Fibroblast of mammary gland (primary cell): ENCODE data around the gene BTRC.

Source experiments
- DNase-seq: peaks from one replicate; pipeline ENCODE4 v3.0.0-alpha.2; 2010; ENCODE audit warnings: low read depth
- H3K4me3 ChIP-seq: 2 replicates; pipeline ENCODE4 v1.5.1; 2011; ENCODE audit warnings: low read depth, mild to moderate bottlenecking, low read length, moderate library complexity; ENCODE audit not compliant: control insufficient read depth
- TF ChIP-seq, protein P1 (sequence below): conservative IDR thresholded peaks from 2 replicates; pipeline ENCODE4 v1.5.1; 2011; ENCODE audit warnings: low read depth, low read length, inconsistent platforms; ENCODE audit not compliant: control insufficient read depth, insufficient read depth

The BTRC gene

DNA sequence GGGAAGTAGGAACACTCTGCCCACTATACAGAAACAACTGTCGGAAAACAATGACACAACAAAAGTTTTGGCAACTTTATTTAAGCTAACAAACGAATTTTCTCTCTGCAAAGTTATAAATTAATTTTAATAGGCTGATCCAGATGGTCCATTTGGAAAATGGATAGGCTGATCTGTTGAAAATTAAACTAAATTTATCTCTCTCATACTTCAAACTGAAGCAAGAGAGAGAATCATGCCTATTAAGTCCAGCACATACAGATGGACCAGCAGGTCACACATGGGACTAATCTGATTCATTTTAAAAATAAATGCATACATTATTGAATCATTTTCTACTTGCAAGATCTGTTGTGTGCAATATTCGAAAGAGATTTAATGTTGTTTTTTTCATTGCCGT lies 110.1 kb downstream of the BTRC start:
- no peak for DNase-seq
- TF ChIP-seq, protein P1, sequence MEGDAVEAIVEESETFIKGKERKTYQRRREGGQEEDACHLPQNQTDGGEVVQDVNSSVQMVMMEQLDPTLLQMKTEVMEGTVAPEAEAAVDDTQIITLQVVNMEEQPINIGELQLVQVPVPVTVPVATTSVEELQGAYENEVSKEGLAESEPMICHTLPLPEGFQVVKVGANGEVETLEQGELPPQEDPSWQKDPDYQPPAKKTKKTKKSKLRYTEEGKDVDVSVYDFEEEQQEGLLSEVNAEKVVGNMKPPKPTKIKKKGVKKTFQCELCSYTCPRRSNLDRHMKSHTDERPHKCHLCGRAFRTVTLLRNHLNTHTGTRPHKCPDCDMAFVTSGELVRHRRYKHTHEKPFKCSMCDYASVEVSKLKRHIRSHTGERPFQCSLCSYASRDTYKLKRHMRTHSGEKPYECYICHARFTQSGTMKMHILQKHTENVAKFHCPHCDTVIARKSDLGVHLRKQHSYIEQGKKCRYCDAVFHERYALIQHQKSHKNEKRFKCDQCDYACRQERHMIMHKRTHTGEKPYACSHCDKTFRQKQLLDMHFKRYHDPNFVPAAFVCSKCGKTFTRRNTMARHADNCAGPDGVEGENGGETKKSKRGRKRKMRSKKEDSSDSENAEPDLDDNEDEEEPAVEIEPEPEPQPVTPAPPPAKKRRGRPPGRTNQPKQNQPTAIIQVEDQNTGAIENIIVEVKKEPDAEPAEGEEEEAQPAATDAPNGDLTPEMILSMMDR: no peak
- no peak overlapping the region for H3K4me3 ChIP-seq

DNA sequence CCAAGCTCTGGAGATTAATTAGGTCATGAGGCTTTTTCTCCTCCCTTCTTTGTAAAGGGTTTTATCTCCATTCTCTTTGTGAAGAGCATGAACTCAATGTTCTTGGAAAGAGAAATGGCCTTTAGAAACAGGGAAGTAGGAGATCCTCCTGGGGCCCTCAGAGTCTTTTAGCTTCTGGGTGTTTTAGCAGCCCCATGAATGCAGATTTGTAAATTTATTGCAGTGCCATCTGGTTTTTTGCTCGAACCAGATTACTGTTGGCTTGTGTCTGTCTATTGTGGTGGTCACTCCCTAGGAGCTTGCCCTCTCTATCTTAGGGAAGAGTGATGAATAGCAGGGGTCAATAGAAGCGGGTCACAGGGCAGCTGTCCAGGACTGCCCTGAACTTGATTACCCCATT lies 110.6 kb downstream of the BTRC start:
- TF ChIP-seq, protein P1: no peak
- no peak overlapping the region for H3K4me3 ChIP-seq
- no peak for DNase-seq

DNA sequence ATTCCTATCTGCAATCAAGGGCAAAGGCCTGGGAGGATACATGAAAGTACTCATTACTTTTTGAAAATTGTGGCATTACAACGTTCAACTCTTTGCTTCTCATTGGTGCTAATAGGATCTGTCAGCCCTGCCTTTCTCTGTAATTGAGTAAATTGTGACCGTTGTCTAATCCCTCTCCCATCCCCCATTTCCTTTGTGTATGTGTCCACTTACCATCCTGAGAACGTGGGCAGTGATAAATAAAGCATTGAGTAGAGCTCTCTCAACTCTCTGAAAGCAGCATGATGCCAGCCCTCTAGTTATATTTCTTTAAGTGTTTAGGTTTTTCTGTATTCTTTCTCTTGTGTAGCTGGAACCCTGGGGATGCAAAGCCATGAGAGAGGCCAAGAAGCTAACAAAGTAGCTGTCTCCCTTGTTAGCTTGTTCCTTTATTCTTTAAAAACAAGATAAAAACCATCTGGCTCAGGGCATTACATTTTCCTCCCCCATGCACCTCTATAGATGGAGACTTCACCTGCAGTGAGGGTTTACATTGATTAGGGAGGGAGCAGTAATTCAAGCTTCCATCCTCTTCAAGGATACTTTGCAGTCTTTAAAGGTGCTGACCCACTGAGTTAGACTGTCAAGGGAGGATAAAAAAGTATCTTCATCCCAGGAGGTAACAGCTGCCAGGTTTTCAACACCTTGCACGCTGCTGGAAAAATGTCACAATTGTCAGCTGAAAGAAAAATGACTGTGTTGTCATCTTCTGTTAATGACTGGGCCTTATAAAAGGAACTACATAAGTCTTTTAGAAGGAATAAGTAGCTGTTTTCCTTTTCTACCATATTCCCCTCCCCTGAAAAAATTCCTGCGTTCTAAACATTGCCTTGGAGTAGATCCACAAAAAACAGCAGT lies 112.3 kb downstream of the BTRC start:
- TF ChIP-seq, protein P1: no peak
- no peak overlapping the region for H3K4me3 ChIP-seq
- DNase-seq: no peak

DNA sequence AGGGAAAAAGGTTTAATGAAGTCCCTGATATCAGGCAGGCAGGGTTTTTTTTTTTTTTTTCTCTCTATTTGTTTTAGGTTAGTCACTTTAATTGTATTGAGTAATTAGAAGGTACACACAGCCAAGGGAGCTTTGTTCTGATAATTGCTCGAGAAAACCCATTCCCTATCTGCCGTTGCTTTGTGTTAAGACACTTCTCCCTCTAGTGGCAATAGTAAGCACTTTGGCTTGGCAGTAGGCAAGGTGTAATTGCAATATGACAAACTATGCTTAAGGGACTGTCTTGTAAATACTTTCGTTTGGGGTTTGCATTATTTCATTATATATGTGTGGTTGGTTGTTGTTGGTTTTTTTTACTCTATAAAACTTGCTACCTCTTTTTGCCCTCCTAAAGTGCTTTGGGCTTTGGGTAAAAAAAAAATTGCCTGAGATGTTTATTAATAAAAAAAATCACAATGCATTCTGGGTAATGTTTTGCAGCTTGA lies 113.4 kb downstream of the BTRC start:
- DNase-seq: peak; percentile 85
- TF ChIP-seq, protein P1: peak; percentile 97
- H3K4me3 ChIP-seq: no peak overlapping the region

DNA sequence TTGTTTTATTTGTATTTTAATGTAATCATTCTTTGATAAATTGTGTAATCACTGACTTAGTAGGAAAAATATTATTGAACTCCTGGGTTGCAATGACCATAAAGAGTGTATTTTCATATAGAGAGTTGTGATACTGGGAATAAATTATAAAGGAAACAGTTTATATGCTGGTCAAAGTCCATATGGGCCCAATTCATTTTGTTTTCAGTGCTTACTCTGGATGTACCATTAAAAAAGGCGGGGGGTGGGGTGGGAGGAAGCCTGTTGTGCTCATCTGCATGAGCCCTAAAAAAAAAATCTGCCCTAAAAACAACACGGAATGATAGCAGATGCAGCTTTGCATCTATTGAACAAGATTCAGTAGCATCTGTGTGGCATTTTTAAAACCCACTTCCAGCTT lies 114.2 kb downstream of the BTRC start:
- H3K4me3 ChIP-seq: no peak overlapping the region
- TF ChIP-seq, protein P1: no peak
- no peak for DNase-seq

DNA sequence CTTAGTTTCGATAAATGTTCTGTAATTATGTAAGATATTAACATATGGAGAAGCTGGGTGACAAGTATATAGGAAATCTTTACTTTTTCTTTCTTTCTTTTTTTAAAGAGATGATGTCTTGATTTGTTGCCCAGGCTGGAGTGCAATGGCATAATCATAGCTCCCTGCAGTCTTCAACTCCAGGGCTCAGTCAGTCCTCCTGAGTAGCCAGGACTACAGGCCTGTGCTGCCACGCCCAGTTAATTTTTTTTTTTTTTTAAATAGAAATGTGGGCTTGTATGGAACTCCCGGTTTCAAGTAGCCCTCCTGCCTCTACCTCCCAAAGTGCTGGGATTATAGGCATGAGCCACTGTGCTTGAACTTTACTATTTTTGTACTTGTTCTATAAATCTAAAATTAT lies 122.4 kb downstream of the BTRC start:
- H3K4me3 ChIP-seq: no peak overlapping the region
- TF ChIP-seq, protein P1: no peak
- no peak for DNase-seq
